ENCODE data around the gene SHROOM3. TPM values are rescaled to one million over a fixed set of nuclear protein-coding genes. Genes with fewer than 3 reads are reported as not detected.

The SHROOM3 gene
- total and polyA plus RNA-seq, 2 experiments from 2014 or later: 11.3 to 73.5 TPM

- Mint-ChIP-seq H3K4me1 (peaks cover 6% of the 10 kb centered on the region), H3K27me3 (ENCODE audit: insufficient read depth, low read depth, poor library complexity) (peaks cover 9% of the 10 kb centered on the region), H3K9me3 (peaks cover 4% of the 10 kb centered on the region; the same call in 1 of the 3 replicates), H3K27ac (no peak overlapping the region), H3K4me3 (no peak overlapping the region), H3K36me3 (ENCODE audit: low read depth) (peaks cover 69% of the 10 kb centered on the region)
- Histone ChIP-seq H4K20me1 (replicated peaks; ENCODE audit: insufficient read depth) (0 out of 2 replicates have a peak, but pooled peaks cover 5% of the 10 kb centered on the region), H3K4me2 (no peak overlapping the region), H3K27me3 (ENCODE audit: insufficient read depth) (no peaks in the 10 kb centered on the region), H2AFZ (no peak overlapping the region), H3K4me3 (no peak overlapping the region), H3K27ac (ENCODE audit: low read depth) (no peak overlapping the region), H3F3A (replicated peaks; ENCODE audit: low read depth) (0 out of 2 replicates have a peak, but pooled peaks cover 5% of the 10 kb centered on the region), H3K79me2 (replicated peaks; ENCODE audit: insufficient read depth) (peaks cover 6% of the 10 kb centered on the region; the same call in 1 of the 2 replicates), H3K36me3 (ENCODE audit: insufficient read depth) (peaks cover 48% of the 10 kb centered on the region), H3K9me2 (ENCODE audit: insufficient read depth) (no peaks in the 10 kb centered on the region), H3K4me1 (ENCODE audit: insufficient read depth) (no peaks in the 10 kb centered on the region)
- DNase-seq (ENCODE audit: low spot score) (no peak), ATAC-seq (no peak)
- TF ChIP-seq JUNB (IDR thresholded peaks at IDR 0.05; ENCODE audit: unreplicated experiment): no peak
- TF ChIP-seq ZNF331 (CRISPR knock-in tag; IDR thresholded peaks at IDR 0.05; ENCODE audit: low read depth): no peak
- no peak for TF ChIP-seq CREB1 (CRISPR knock-in tag; IDR thresholded peaks at IDR 0.05; ENCODE audit: low read depth)
- TF ChIP-seq EZH2 (IDR thresholded peaks at IDR 0.05; ENCODE audit: low read depth, unreplicated experiment): no peak
- no peak for TF ChIP-seq EZH2phosphoT487 (IDR thresholded peaks at IDR 0.05; ENCODE audit: unreplicated experiment)
- TF ChIP-seq ZNF114 (CRISPR knock-in tag; IDR thresholded peaks at IDR 0.05): no peak
- no peak for TF ChIP-seq STAT1 (IDR thresholded peaks at IDR 0.05; ENCODE audit: unreplicated experiment)
Measured at GRCh38 chr4:76756416-76756815, 321.4 kb downstream of the SHROOM3 start.

GRCh38 chr4:76757418-76757939 lies 322.4 kb downstream of the SHROOM3 start:
- peaks cover 40% of the 10 kb centered on the region for H3K36me3 ChIP-seq (ENCODE audit: insufficient read depth)
- H3K4me3 Mint-ChIP-seq: no peak overlapping the region
- no peak overlapping the region for H3K4me2 ChIP-seq
- no peak overlapping the region for H3K4me3 ChIP-seq
- H3K4me1 Mint-ChIP-seq: peaks cover 6% of the 10 kb centered on the region
- H3K27ac Mint-ChIP-seq: no peak overlapping the region
- peaks cover 3% of the 10 kb centered on the region; the same call in 1 of the 2 replicates for H3K79me2 ChIP-seq (replicated peaks; ENCODE audit: insufficient read depth)
- no peaks in the 10 kb centered on the region for H4K20me1 ChIP-seq (replicated peaks; ENCODE audit: insufficient read depth)
- H2AFZ ChIP-seq: no peak overlapping the region
- no peaks in the 10 kb centered on the region for H3K4me1 ChIP-seq (ENCODE audit: insufficient read depth)
- no peaks in the 10 kb centered on the region for H3K27me3 ChIP-seq (ENCODE audit: insufficient read depth)
- no peak for ATAC-seq
- H3K9me3 Mint-ChIP-seq: no peaks in the 10 kb centered on the region
- H3F3A ChIP-seq (replicated peaks; ENCODE audit: low read depth): 0 out of 2 replicates have a peak, but pooled peaks cover 5% of the 10 kb centered on the region
- peak overlapping the region; percentile 72 for H3K27ac ChIP-seq (ENCODE audit: low read depth)
- no peak for DNase-seq (ENCODE audit: low spot score)
- no peaks in the 10 kb centered on the region for H3K9me2 ChIP-seq (ENCODE audit: insufficient read depth)
- peaks cover 9% of the 10 kb centered on the region for H3K27me3 Mint-ChIP-seq (ENCODE audit: insufficient read depth, low read depth, poor library complexity)
- peaks cover 68% of the 10 kb centered on the region for H3K36me3 Mint-ChIP-seq (ENCODE audit: low read depth)
- no peak for TF ChIP-seq EZH2 (IDR thresholded peaks at IDR 0.05; ENCODE audit: low read depth, unreplicated experiment)
- TF ChIP-seq ETS1 (IDR thresholded peaks at IDR 0.05): no peak
- no peak for TF ChIP-seq POLR2AphosphoS5 (IDR thresholded peaks at IDR 0.05; ENCODE audit: low read depth)
- no peak for TF ChIP-seq CREB1 (CRISPR knock-in tag; IDR thresholded peaks at IDR 0.05; ENCODE audit: low read depth)
- TF ChIP-seq NANOG (IDR thresholded peaks at IDR 0.05; ENCODE audit: borderline replicate concordance): no peak
- no peak for TF ChIP-seq ZNF114 (CRISPR knock-in tag; IDR thresholded peaks at IDR 0.05)
- no peak for TF ChIP-seq REST (IDR thresholded peaks at IDR 0.05; ENCODE audit: unreplicated experiment)
- no peak for TF ChIP-seq ZNF331 (CRISPR knock-in tag; IDR thresholded peaks at IDR 0.05; ENCODE audit: low read depth)
- TF ChIP-seq JUNB (IDR thresholded peaks at IDR 0.05; ENCODE audit: unreplicated experiment): no peak
- no peak for TF ChIP-seq CTCF (conservative IDR thresholded peaks at IDR 0.05; ENCODE audit: low read depth in 2 of 2)
- no peak for TF ChIP-seq STAT1 (IDR thresholded peaks at IDR 0.05; ENCODE audit: unreplicated experiment)

Measured in GM23338 (cell line).